ENCODE data around the gene CASQ1. TPM values are rescaled to one million over a fixed set of nuclear protein-coding genes. Genes with fewer than 3 reads are reported as not detected.

CASQ1 gene
- total RNA-seq, 3 donors from 2014 or later (not counting 1 experiment from before 2014, with no cell fraction given), result not detected

DNA sequence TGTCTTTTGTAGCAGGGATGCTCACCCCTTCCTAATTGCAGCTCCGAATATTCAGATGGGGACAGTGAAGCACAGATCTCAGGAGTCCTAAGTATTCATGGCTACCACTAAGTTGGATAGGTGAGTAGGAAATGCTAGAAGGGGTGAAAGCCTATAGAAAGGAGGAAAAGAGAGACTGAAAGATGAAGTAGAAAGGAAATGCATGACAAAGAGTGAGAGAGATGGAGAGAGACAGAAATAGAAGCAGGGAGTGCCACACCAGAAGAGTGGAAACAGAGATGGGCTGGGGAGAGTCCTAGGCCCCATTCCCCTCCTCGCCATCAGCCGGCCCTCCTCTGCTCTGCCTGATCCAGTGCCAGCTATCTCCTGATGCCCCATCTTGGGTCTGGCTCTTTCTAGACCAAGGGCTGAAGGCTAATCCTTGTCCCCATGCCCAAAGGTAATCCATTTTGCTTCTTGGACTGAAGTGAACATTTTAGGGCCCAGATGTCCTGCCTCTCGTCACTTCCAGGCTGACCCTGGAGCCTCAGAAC lies 16.8 kb downstream of the CASQ1 start:
- Mint-ChIP-seq H3K9me3 (no peaks in the 10 kb centered on the region), H3K4me3 (peak overlapping the region; percentile 68), H3K4me1 (peaks cover 22 to 39% of the 10 kb centered on the region in 2 donors), H3K36me3 (no peaks in the 10 kb centered on the region), H3K27me3 (ENCODE audit: low read depth in 2 of 2) (no peaks in the 10 kb centered on the region), H3K27ac (peak overlapping the region; percentile 72 to 90)
- 92% methylated on average over 4 of the region's 4 CpGs for WGBS (ENCODE audit: insufficient coverage)
- peaks cover 17% of the 10 kb centered on the region for H3K36me3 ChIP-seq (ENCODE audit: control insufficient read depth, insufficient read depth, low read length)
- intact Hi-C loops (cut with micrococcal nuclease), result no loop called here
- TF ChIP-seq, protein P1, sequence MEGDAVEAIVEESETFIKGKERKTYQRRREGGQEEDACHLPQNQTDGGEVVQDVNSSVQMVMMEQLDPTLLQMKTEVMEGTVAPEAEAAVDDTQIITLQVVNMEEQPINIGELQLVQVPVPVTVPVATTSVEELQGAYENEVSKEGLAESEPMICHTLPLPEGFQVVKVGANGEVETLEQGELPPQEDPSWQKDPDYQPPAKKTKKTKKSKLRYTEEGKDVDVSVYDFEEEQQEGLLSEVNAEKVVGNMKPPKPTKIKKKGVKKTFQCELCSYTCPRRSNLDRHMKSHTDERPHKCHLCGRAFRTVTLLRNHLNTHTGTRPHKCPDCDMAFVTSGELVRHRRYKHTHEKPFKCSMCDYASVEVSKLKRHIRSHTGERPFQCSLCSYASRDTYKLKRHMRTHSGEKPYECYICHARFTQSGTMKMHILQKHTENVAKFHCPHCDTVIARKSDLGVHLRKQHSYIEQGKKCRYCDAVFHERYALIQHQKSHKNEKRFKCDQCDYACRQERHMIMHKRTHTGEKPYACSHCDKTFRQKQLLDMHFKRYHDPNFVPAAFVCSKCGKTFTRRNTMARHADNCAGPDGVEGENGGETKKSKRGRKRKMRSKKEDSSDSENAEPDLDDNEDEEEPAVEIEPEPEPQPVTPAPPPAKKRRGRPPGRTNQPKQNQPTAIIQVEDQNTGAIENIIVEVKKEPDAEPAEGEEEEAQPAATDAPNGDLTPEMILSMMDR (IDR thresholded peaks at IDR 0.05), result no peak
- H3K9me3 ChIP-seq (ENCODE audit: control insufficient read depth, insufficient read depth, low read length), result no peaks in the 10 kb centered on the region
- H3K4me3 ChIP-seq (ENCODE audit: low read length), result no peak overlapping the region
- ATAC-seq, result no peak
- peaks cover 22% of the 10 kb centered on the region for H3K4me1 ChIP-seq (ENCODE audit: control insufficient read depth, insufficient read depth, low read length)
- no peaks in the 10 kb centered on the region for H3K27me3 ChIP-seq (ENCODE audit: control insufficient read depth, insufficient read depth, low read length)
- no peak for DNase-seq
- H3K27ac ChIP-seq (ENCODE audit: low read length), result no peak overlapping the region

- peak overlapping the region; percentile 72 to 90 for H3K27ac Mint-ChIP-seq
These were observed 17.6 kb downstream of the CASQ1 start for GRCh38 chr1:160207771-160208556.

DNA sequence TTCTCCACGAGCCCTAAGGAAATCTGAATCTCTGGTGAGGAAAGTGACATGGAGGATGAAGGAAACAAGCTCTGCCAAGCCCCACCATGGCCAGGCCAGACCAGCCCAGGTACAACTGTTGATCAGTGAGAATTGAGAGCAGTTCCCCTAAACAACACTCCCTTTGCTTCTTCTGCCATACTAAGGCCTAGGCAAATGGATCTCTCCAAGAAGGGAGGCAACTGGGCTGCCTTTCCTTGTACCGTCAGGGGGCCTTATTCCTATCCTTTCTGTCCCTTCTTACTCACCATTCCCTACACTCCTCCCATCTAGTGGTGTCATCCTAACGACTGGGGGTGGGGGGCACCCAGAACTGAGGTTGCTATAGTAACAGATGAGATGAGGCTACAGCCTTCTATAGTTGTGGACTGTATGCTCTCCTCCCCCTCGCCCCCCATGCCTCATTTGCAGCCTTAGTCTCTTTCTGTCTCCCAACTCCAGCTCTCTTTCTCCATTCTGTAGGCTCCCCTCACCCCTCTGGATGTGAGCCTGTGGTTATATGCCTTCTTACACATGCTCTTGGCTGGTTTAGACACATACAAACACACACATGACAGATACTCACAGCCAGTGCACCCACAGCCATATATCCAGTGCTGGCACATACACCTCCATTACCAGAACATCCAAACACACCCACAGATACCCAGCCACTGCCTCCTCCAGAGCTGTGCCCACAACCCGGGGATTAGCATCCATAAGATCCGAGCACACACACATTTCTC lies 18.4 kb downstream of the CASQ1 start:
- H3K27me3 ChIP-seq (ENCODE audit: control insufficient read depth, insufficient read depth, low read length), result no peaks in the 10 kb centered on the region
- no peaks in the 10 kb centered on the region for H3K36me3 Mint-ChIP-seq
- WGBS (ENCODE audit: insufficient coverage), result 89% methylated on average over 6 of the region's 6 CpGs
- no peak overlapping the region for H3K4me3 ChIP-seq (ENCODE audit: low read length)
- H3K27ac ChIP-seq (ENCODE audit: low read length), result no peak overlapping the region
- no peak overlapping the region for H3K4me3 Mint-ChIP-seq
- intact Hi-C loops (cut with micrococcal nuclease), result no loop called here
- H3K27me3 Mint-ChIP-seq (ENCODE audit: low read depth in 2 of 2), result no peaks in the 10 kb centered on the region
- peaks cover 22% of the 10 kb centered on the region for H3K4me1 ChIP-seq (ENCODE audit: control insufficient read depth, insufficient read depth, low read length)
- no peak for DNase-seq
- no peak for ATAC-seq
- H3K36me3 ChIP-seq (ENCODE audit: control insufficient read depth, insufficient read depth, low read length), result peaks cover 31% of the 10 kb centered on the region
- TF ChIP-seq, protein P1 (IDR thresholded peaks at IDR 0.05), result no peak
- H3K9me3 Mint-ChIP-seq, result no peaks in the 10 kb centered on the region
- H3K27ac Mint-ChIP-seq, result peak overlapping the region; percentile 72 to 90
- no peaks in the 10 kb centered on the region for H3K9me3 ChIP-seq (ENCODE audit: control insufficient read depth, insufficient read depth, low read length)
- peaks cover 22 to 39% of the 10 kb centered on the region in 2 donors for H3K4me1 Mint-ChIP-seq

More at GRCh38 chr1:160207771-160208556, 17.6 kb downstream of the CASQ1 start:
- H3K27me3 ChIP-seq (ENCODE audit: control insufficient read depth, insufficient read depth, low read length), result no peaks in the 10 kb centered on the region
- TF ChIP-seq, protein P1 (IDR thresholded peaks at IDR 0.05), result no peak
- peaks cover 22% of the 10 kb centered on the region for H3K4me1 ChIP-seq (ENCODE audit: control insufficient read depth, insufficient read depth, low read length)
- intact Hi-C loops (cut with micrococcal nuclease), result no loop called here
- ATAC-seq, result no peak
- H3K4me3 Mint-ChIP-seq, result no peak overlapping the region
- WGBS (ENCODE audit: insufficient coverage), result 90% methylated on average over 9 of the region's 9 CpGs
- no peaks in the 10 kb centered on the region for H3K9me3 Mint-ChIP-seq
- H3K27ac ChIP-seq (ENCODE audit: low read length), result no peak overlapping the region
- no peaks in the 10 kb centered on the region for H3K27me3 Mint-ChIP-seq (ENCODE audit: low read depth in 2 of 2)
- peaks cover 25% of the 10 kb centered on the region for H3K36me3 ChIP-seq (ENCODE audit: control insufficient read depth, insufficient read depth, low read length)
- H3K4me1 Mint-ChIP-seq, result peaks cover 22 to 39% of the 10 kb centered on the region in 2 donors
- DNase-seq, result no peak
- no peak overlapping the region for H3K4me3 ChIP-seq (ENCODE audit: low read length)
- no peaks in the 10 kb centered on the region for H3K9me3 ChIP-seq (ENCODE audit: control insufficient read depth, insufficient read depth, low read length)
- no peaks in the 10 kb centered on the region for H3K36me3 Mint-ChIP-seq

Measured in natural killer cell (primary cell).